ENCODE measurements around the gene OR4D2. TPM values are rescaled to one million over a fixed set of nuclear protein-coding genes. Genes with fewer than 3 reads are reported as not detected.

Gene OR4D2
- polyA plus RNA-seq, 10 donors: not detected

DNA sequence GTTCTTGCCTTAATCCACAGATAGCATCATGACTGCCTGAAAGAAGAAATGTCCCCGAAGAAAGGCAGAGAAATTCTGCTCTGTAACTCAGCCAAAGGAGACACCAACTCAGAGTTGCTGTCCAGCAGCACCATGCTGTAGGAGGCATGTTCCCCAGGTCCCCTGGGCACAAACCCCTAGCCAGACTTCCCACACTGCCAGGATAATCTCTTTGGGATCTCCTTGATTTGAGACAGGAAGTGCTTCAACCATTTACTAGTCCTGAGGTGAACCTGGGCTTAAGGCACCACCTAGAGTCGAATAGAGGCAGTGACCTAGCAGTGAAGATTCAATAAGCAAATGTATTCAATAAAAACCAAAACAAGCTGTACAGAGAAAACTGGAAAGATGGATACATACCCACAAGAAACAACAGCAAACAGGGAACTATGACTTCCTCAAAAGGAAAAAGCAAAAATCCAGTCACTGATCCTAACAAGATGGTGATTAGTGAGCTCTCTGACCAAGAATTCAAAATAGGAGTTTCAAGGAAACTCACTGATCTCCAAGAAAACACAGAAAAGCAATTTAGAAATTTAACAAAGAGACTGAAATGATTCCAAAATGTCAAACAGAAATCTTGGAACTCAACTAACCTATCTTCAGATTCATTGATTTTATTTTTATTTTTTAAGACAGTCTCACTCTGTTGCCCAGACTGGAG lies 5.7 kb downstream of the OR4D2 start:
- no peak for DNase-seq

DNA sequence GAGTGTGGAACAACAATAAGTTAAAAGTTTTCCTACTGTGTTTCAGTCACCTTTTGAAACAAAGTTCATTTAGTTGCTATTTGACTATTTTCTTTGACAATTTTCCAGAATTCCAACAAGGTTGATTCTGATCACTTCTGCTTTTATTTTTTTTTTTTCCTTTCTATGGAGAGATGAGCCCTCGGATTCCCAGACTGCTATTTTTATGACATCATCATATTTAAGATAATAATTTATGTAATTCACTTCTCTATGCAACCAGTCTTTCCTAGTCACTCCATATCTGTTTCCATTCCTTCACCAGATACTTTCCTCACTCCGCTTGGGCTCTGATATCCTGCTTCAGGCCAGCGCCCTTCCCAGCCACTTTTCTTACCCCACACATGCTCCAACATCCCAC lies 8.1 kb downstream of the OR4D2 start:
- no peak for DNase-seq

DNA sequence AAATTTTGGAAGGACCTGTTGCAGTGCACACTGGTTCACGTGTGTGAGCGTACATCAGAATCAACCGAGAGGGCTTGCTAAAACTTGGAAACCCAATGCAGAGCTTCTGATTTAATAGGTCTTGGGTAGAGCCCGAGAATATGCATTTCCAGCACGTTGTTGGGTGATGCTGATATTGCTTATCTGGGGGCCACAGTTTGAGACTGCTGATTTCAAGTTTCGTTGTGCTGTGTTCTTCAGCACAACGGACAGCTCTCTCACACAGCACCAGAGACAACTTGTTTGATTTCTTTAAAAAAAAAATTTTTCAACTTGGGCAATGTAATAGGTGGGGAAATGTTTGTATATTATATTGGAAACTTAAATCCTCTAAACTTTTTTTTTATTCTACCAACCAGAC lies 9.4 kb downstream of the OR4D2 start:
- no peak for DNase-seq

DNA sequence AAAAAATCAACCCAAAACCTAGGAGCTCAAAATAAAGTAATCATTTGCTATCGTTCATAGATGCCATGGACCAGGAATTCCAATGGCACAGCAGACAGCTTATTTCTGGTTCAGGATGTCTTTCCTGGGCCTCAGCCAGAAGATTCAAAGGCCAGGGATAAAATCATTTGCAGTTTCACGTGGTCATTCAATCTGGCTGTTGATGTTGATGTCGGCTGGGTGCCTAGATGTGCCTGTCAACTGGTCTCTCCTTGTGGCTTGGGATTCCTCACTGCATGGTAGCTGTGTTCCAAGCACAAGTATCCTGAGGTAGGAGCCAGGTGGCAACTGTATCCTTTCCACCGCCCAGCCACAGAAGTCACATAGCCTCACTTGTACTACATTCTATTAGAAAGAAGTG lies 15.0 kb downstream of the OR4D2 start:
- no peak for DNase-seq

DNA sequence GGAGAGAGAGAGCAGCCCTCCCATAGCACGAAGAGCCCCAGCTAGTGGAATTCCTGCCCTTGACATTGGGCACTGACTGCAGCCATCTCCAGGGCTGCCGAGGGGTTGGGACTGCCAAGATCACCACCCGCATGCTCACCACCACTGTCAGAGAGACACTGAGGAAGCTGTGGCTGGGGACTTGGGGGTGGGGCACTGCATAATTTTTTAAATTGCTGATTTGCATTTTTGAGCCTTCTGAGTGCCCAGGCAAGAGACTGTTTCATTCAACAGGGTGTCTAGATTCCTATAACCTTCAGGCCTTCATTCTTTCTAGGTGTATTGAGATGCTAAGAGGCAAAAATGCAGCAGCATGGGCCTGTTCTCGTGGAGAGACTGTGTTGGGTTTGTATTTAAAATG lies 16.7 kb downstream of the OR4D2 start:
- DNase-seq: no peak

DNA sequence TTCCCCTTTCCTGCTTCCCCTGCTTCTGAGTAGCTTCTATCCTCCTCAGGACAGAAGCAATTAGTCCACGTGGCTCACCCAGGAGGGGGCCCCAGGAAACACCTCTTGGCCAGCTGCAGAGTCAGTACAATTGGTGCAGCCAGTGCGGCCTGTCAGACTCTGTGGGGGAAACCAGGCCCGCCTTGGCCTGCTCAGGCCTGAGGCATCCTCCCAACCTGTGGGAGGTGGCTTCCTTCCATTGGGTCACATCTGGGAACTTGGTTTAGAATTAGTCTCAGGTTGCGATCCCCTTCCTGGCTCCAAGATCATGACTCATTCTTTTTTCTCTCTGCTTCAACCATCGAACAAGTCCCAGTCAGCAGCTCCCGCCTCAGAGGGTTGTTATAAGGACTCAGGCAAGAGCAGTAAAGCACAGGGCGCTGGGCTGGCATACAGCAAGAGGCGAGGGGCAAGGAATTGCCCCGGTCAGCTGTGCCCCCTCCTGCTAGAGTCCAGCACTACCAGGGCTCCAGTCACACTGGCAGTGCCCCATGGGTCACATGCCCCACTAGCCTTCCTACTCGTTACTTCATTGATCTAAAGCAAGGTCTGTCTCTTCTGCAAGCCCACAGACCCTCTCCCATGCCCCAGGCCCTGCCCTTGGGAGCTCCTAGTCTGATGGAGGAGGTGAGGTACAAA lies 17.7 kb downstream of the OR4D2 start:
- DNase-seq: peak; percentile 13 to 45 (median 17)

DNA sequence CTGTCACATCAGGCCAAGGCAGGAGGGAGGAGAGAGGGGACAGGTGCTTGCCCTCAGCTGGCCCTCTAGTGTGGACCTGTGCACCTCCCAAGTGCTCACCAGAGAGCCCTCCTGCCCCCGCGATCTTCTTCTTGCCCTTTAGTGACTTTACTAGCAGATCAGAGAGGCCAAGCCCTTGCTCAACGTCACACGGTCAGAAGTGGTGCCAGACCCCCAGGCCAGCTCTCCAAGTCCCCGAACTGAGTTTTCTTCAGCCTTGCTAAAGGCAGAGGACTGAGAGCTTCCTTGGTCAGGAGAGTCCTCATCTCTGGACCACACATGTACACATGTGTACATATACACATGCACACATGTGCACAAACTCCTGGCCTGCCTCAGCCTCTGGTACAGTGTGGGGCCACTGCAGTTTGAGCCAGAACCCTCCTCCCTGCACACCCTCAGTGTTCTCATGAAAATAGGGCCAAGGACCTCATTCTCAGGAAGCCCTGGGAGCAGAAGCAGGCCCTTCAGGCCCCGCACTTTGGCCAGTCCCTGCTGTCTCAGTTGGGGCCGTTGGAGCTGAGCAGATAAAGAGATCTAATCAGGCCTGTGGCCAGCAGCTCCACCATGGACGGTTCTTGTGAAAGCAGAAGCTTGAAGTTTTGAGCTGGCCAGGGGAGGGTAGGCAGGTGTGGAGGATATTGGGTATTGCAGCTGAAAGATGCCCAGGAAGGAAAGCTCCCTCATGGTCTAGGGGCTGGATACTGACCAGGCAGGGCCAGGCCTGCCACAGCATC lies 18.4 kb downstream of the OR4D2 start:
- DNase-seq: no peak

DNA sequence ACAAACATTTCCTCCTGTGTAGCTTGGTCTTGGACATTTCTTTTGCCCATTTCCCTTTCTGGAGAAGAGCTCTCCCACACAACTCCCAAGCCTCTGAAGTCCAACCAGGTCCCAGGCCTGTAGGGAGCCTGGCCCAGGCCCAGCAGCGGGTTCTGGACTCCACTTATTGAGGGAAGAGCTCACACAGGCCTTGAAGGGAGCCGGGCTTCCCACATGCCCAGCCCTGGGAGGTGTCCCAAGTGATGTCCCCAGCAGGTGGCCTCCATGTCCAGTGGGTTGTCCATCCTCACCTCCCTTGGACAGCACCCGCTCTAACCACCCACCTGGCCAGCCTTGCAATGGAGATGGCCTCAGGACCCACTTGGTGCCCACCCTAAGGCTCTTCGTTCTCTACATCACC lies 19.8 kb downstream of the OR4D2 start:
- no peak for DNase-seq

DNA sequence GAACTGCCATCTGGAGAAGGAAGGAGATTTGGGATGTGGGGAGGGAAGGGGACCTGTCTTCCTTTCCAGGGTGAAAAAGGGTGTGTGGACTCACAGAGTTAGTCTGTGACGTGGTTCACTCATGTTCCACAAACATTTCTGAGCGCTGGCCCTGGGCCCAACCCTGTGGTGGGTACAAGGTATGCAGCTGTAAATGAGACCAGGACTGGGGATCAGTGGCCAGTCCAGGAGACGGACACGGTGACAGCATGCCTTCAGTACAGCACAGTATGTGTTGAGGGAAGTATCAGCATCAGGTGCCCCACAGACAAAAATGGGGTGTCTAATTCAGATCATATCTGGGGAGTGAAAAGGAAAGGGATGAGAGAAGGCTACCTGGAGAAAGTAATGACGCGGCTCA lies 20.3 kb downstream of the OR4D2 start:
- DNase-seq: no peak

DNA sequence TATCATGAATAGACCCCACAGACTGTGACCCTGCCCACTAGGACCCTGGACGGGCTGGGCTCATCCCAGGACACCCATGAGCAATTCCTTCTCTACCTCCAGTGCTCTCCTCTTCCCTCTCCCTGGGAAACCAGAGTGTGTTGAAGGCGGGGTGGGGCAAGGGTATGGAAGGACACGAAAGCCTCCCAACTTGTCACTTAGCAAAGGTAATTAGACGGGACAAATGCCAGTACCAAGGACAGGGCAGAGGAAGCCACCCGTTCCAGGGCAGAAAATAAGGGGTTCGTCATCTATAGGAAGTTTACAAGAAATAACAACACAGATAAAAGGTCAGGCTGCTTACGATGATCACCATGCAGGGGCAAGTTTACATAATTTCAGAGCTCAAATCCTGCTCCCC lies 20.9 kb downstream of the OR4D2 start:
- no peak for DNase-seq

DNA sequence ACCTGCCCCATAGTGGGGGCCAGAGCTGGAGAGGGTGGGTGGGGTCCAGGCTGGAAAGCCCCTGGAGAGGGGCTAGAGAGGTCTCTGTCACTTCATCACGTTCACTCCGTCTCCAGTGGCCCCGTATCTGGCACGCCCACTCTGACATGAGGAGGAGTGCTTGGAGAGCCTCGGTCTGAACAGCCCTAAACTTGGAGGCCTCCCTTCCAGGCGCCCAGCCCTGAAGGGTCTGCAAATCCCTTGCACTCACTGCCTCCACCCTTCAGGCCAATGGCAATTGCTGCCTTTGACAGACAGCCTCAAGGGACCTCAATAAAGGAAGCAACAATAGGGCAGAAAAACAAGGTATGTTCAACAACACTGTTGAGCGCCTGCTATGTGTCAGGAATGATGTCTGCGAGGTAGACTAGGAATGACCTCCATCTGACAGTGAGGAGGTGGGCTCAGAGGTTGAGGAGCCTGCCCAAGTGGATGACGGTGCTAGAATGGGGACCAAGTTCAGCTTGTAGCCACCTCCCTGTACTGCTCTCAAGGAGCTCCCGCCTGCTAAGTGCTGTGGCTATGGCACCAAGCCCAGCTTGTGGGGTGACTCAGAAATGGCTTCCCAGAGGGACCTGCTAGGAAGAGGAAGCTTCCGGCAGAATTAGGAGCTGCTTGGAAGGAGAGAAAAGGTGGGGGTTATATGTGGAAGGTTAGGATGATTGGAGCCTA lies 22.8 kb downstream of the OR4D2 start:
- DNase-seq: peak; percentile 9 to 58 (median 37)

DNA sequence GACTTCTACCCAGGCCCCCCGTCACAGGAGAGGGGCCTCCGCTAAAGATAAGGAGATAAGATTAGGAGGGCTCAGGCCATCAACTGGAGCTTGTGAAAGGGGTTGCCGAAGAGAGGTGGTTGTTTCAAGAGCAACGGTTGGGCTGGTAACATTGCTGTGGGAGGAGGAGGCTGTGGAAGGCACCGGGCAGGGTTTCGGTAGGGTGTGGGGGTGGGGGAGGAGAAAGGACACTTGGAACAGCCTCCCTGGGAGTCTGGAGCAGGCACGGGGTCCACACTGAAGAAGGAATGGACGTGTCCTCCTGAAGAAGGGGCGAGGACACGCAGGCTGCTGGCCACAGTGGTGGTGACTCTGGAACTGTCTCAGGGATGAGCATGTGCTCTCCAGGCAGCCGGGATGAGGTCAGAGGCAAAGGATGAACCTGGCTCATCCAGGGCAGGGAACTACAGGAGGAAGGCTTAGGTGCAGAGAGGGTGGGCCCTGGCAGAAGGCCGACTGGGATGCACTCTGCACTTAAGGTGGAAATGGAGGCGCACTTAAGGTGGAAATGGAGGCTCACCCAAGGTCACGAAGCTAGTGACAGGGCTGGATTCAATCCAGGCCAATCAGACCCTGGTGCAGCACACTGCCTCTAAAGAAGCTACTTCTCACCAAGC lies 24.6 kb downstream of the OR4D2 start:
- no peak for DNase-seq

DNA sequence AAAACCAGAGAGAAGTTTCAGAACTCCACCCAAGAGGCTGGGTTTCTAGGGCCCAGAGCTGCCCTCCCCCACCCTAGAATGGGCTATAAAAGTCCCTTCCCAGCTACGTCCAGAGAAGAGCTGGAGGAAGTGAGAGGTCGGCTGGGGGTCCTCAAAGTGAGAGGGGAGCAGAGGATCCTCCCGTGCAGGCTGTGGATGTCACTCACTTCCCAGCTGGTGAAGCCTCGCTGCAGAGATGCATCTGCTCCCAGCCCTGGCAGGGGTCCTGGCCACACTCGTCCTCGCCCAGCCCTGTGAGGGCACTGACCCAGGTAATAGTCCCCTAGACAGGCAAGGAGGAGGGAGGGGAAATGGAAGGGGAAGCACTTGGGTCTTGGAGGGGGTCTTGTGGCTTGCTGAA lies 25.8 kb downstream of the OR4D2 start, which contains the start of gene EPX:
TSS of gene EPX (plus strand) at position 115 of the 400 bp plus-strand sequence. CDS start at position 236, 121 bp downstream.
- no peak for DNase-seq

DNA sequence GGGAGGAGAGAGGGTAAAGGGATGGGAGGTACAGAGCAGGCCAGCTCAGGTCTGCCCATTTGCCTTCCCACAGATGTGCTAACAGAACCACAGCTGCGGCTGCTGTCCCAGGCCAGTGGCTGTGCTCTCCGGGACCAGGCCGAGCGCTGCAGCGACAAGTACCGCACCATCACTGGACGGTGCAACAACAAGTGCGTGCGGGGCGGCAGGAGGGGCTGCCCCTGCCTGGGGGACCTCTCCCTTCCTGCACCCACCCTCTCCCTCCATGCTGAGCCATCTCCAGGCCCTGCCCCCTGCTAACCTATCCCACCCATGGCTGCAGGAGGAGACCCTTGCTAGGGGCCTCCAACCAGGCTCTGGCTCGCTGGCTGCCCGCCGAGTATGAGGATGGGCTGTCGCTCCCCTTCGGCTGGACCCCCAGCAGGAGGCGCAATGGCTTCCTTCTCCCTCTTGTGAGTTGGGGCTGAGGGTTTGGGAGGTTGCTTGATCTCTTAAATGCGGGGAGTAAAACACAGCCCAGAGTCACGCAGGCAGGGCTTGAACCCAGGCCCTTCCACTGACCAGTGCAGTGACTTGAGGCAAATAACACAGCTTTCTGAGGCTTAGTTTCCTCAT lies 27.0 kb downstream of the OR4D2 start:
- no peak for DNase-seq

DNA sequence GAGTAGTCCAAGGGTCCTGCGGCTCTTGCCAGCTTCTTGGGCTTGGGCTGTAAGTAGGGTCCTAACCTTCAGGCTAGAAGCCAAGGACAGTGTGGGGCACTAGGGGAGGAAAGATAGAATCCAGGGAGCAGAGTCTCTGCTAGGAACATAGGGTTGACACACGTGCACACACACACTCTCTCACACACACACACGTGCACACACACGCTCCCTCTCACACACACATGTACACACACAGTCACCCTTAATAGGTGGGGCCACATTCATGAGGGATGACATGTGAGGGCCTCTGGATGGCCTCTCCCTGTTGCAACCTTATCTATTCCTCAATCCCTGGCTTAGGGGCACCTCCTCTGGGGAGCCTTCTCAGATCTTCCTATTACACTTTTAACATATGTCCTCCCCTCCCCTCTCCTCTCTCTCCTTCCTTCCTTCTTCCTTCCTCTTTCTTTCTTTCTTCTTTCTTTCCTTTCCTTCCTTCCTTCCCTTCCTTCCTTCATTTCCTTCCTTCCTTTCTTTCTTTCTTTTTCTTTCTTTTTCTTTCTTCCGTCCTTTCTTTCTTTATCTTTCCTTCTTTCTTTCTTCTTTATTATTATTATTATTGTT lies 28.8 kb downstream of the OR4D2 start:
- no peak for DNase-seq

DNA sequence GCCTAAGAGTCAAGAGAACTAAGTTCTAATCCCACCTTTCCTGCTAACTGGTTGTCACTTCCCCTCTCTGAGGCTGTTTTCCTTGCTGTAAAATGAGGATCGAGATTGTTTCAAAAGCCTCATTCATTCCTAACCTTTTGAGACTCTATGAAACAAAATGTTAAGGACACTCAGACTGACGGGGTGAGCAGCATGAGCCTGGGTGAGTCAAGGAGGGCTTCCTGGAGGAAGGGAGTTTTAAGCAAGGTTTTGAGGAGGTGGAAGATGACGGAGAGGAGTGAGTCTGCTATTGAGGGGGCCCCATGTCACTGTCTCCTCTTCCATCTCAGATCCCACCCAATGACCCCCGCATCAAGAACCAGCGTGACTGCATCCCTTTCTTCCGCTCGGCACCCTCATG lies 29.8 kb downstream of the OR4D2 start:
- DNase-seq: no peak

DNA sequence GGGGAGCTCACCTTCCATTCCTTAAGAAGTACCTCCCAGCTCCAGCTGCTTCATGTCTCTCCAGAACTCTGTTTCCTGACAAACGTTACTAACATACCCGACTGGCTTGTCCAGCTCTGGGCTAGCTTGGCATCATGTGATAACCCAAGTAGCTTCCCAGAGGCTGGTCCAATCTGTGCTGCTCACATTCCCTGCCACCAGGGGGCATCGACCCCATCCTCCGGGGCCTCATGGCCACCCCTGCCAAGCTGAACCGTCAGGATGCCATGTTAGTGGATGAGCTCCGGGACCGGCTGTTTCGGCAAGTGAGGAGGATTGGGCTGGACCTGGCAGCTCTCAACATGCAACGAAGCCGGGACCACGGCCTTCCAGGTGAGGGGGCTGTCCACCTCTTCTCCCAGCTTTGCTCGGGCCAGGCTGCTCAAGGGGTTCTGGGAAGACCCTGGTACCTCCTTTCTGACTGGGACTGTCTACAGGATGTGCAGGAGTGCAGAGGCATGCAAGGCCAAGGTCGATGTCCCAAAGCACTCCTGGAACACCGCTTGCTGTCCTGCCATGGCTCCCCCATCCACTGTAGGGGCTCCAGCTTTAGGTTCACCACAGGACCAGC lies 33.3 kb downstream of the OR4D2 start:
- peak; percentile 6 to 24 (median 10) for DNase-seq

DNA sequence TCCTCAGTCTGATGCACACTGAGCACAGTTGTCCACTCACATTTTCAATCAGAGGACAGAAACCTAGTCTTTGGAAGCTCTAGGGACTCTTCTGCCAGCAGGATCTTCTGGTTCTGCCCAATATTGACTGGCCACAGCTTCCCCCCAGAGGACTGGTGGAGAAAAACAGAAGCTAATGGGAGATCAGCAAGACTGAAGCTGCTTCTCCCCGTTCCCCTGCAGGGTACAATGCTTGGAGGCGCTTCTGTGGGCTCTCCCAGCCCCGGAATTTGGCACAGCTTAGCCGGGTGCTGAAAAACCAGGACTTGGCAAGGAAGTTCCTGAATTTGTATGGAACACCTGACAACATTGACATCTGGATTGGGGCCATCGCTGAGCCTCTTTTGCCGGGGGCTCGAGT lies 36.1 kb downstream of the OR4D2 start:
- DNase-seq: no peak

DNA sequence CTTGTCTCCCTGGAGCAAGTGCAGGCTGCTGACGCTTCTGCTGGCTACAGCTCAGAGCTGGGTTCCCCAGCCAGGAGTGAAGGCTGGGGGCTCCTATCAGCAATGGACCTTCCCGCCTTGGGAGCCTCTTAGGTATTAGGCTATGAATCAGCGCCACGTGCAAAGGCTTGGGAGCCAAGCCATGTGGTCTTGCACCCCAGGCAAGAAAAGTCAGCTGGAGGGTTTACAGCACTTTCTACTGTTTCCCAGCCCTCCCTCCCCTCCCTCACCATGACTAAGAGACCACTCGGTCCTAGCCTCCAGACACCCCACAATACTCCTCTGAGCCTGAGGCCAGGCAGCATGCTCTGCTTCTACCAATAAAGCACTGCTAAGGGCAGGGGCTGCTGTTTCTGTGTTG lies 38.0 kb downstream of the OR4D2 start:
- peak in 1 of 3 donors; percentile 13 for DNase-seq

DNA sequence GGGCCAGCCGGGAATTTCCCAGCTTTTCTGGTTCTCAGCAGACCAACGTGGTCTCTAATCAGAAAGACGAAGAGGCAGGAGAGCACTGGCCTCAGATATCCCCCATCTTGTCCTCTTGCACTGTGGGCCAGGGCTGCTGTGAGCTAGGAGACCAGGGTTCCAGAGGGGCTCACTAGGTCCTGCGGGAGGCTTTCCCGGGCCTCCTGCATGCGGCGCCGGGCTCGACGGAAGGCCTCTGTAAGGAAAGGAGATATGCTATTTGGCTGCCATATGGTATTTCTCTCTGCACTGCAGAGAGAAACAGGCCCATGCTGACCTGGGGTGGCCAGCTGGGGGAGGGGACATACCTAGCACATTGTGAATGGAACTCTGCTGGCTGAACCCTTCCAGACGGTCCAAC lies 39.2 kb downstream of the OR4D2 start:
- no peak for DNase-seq
